ENCODE results near the gene ARL14EP.

The ARL14EP gene

DNA sequence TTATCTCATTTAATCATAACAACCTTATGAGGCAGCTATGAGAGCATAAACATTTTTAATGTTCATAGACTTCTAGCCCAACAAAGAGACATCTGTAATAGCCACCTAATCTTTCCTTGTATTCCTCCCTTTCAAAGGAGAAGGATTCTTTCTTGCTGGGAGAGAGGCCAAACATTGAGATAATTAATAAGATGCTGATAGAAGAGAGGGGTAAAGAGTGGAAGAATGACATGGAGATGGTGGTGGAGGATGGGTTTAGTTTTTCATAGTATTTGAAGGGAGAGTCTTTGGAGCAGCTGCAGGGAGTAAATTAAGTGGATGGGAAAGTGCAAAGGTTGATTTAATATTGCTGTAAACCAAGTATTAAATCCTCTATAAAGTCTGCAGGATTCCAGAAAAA, 57.9 kb downstream of the ARL14EP start:
- DNase-seq (ENCODE audit: low spot score), result no peak

DNA sequence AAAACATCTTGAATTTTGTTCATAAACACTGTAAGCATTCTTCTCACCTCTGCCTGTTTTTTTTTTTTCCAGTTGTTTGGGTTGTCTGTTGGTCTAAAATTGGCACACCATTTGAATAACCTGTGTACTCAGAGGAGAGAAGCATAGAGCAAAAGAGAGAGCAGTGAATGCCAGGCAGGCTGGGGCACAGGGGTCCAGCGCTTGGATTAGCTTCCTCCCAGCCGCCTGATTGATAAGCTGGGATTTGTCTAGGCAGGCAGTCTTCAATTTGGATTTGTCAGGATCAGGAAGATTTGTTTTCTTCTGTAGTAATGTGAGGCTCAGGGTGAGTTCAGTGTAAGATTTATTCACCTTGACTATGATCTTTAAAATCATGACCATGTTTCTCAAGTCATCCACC, 59.0 kb downstream of the ARL14EP start:
- DNase-seq (ENCODE audit: low spot score), result no peak
